ENCODE measurements around the gene SPATA31E1. TPM values are rescaled to one million over a fixed set of nuclear protein-coding genes. Genes with fewer than 3 reads are reported as not detected.

SPATA31E1 gene
- total RNA-seq, 1 experiment from 2014 or later = 0.04 TPM

DNA sequence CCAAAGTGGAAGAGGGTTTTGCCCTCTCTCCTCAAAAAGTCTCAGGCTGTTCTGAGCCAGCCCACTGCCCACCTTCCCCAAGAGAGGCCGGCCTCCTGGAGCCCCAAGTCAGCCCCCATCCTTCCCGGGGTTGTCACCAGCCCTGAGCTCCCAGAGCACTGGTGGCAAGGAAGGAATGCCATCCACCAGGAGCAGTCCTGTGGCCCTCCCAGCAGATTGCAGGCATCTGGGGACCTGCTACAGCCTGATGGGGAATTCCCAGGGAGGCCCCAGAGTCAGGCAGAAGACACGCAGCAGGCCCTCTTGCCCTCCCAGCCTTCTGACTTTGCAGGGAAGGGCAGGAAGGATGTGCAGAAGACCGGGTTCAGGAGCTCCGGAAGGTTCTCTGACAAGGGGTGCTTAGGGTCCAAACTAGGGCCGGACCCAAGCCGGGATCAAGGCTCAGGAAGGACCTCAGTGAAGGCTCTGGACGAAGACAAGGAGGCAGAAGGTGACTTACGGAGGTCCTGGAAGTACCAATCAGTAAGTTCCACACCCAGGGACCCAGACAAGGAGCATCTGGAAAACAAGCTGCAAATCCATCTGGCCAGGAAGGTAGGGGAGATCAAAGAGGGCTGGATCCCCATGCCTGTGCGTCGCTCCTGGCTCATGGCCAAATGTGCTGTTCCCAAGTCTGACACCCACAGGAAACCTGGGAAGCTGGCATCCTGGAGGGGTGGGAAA lies 3.7 kb downstream of the SPATA31E1 start (continued):
- TF ChIP-seq, protein P1, sequence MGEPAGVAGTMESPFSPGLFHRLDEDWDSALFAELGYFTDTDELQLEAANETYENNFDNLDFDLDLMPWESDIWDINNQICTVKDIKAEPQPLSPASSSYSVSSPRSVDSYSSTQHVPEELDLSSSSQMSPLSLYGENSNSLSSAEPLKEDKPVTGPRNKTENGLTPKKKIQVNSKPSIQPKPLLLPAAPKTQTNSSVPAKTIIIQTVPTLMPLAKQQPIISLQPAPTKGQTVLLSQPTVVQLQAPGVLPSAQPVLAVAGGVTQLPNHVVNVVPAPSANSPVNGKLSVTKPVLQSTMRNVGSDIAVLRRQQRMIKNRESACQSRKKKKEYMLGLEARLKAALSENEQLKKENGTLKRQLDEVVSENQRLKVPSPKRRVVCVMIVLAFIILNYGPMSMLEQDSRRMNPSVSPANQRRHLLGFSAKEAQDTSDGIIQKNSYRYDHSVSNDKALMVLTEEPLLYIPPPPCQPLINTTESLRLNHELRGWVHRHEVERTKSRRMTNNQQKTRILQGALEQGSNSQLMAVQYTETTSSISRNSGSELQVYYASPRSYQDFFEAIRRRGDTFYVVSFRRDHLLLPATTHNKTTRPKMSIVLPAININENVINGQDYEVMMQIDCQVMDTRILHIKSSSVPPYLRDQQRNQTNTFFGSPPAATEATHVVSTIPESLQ (CRISPR knock-in tag; IDR thresholded peaks at IDR 0.05) = no peak
- TF ChIP-seq ZNF138 (CRISPR knock-in tag; conservative IDR thresholded peaks at IDR 0.05) (no peak), TCF7 (CRISPR knock-in tag; IDR thresholded peaks at IDR 0.05; ENCODE audit: low read depth) (no peak), GRHL2 (CRISPR knock-in tag; IDR thresholded peaks at IDR 0.05; ENCODE audit: insufficient replicate concordance, severe bottlenecking) (no peak), SMAD3 (CRISPR knock-in tag; IDR thresholded peaks at IDR 0.05; ENCODE audit: borderline replicate concordance) (no peak), MXD4 (CRISPR knock-in tag; IDR thresholded peaks at IDR 0.05; ENCODE audit: borderline replicate concordance) (no peak), IRF2 (CRISPR knock-in tag; IDR thresholded peaks at IDR 0.05; ENCODE audit: borderline replicate concordance, low read depth) (no peak), SOX15 (CRISPR knock-in tag; IDR thresholded peaks at IDR 0.05) (no peak), FOXK1 (CRISPR knock-in tag; IDR thresholded peaks at IDR 0.05) (no peak)

DNA sequence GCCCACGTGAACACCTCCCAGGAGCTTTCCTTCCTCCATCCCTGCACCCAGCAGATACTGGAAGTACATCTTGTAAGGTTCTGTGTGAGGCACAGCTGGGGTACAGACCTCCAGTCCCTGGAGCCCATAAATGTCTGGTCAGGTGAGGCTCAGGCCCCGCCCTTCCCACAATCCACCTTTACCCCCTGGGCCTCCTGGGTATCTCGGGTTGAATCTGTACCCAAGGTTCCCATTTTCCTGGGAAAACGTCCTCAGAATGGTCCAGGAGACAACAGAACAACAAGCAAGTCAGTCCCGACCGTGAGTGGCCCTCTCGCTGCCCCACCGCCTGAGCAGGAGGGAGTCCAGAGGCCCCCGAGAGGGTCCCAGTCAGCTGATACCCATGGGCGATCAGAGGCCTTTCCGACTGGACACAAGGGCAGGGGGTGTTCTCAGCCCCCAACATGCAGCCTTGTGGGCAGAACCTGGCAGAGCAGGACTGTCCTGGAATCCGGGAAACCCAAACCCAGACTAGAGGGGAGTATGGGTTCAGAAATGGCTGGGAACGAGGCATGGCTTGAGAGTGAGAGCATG lies 4.3 kb downstream of the SPATA31E1 start:
- POLR2A ChIA-PET = no interaction called here

More for the DNA sequence above, 4.3 kb downstream of the SPATA31E1 start:
- DNase-seq (ENCODE audit: low spot score) (no peak), ATAC-seq (no peak)
- H3K27ac Mint-ChIP-seq = no peak overlapping the region
- H3K36me3 Mint-ChIP-seq = no peaks in the 10 kb centered on the region
- H3K4me1 Mint-ChIP-seq = peaks cover 14% of the 10 kb centered on the region
- no peaks in the 10 kb centered on the region for H3K9me3 Mint-ChIP-seq
- CTCF ChIA-PET = interaction anchor here (1.2 kb wide), 1 partner anchor 8 kb away, joined by 3 read pairs; no protein-coding TSS in a partner anchor
- no peak overlapping the region for H3K4me3 Mint-ChIP-seq
- TF ChIP-seq, protein P1 (CRISPR knock-in tag; IDR thresholded peaks at IDR 0.05) = no peak
- TF ChIP-seq SOX15 (CRISPR knock-in tag; IDR thresholded peaks at IDR 0.05) (no peak), MAX (CRISPR knock-in tag; IDR thresholded peaks at IDR 0.05) (no peak), NFYB (CRISPR knock-in tag; conservative IDR thresholded peaks at IDR 0.05; ENCODE audit: low read depth) (no peak), ATF1 (CRISPR knock-in tag; IDR thresholded peaks at IDR 0.05) (no peak), ZNF512 (CRISPR knock-in tag; IDR thresholded peaks at IDR 0.05; ENCODE audit: borderline replicate concordance) (no peak), NFATC4 (CRISPR knock-in tag; IDR thresholded peaks at IDR 0.05) (no peak), E2F1 (CRISPR knock-in tag; IDR thresholded peaks at IDR 0.05) (no peak), ZNF219 (CRISPR knock-in tag; IDR thresholded peaks at IDR 0.05; ENCODE audit: borderline replicate concordance) (no peak), ZNF671 (CRISPR knock-in tag; IDR thresholded peaks at IDR 0.05) (no peak), NR1H2 (CRISPR knock-in tag; IDR thresholded peaks at IDR 0.05) (no peak)
- TF ChIP-seq, protein P2, sequence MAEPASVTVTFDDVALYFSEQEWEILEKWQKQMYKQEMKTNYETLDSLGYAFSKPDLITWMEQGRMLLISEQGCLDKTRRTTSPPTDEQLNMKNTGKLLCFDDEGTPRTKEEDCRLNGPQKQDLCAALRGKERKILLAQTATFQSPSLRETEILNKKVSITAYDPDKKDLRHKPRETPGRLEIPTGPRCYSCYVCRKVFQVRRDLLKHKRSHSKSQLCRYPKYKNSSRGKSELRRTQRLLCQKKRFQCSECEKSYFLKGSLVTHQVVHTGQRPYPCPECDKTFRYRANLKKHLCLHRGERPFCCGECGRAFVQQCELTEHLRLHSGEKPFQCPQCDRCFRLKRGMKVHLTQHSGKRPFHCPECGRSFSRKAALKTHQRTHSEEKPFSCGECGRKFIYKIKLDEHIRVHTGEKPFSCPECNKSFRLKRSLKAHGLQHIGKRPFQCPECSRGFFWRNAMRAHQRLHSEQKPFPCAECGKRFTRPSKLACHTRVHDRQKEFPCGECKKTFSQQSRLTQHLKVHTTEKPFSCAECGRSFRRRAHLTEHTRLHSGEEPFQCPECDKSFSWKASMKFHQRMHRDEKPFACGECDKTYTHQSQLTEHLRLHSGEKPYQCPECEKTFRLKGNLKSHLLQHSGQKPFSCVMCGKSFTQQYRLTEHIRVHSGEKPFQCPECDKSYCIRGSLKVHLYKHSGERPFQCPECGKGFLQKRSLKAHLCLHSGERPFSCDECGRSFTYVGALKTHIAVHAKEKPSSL (CRISPR knock-in tag; conservative IDR thresholded peaks at IDR 0.05) = no peak
- H3K27me3 Mint-ChIP-seq (ENCODE audit: low read depth) = no peaks in the 10 kb centered on the region; the same call in 1 of the 2 replicates

All from WTC11 (cell line).